IMR-90 (cell line): ENCODE data around the gene ANKRD13A. TPM values are rescaled to one million over a fixed set of nuclear protein-coding genes. Genes with fewer than 3 reads are reported as not detected.

ENCODE experiments used
- ATAC-seq: fragments of 200-7000 bp; cut with Tn5 transposase; 2 replicates; pipeline ENCODE4 v1.9.1; 2020; ENCODE audit warnings: low read depth, mild to moderate bottlenecking, moderate library complexity
- BruUV-seq: library from RNA; stranded (reverse); fragments of 400-500 nt; replicated peaks from 2 replicates; lab custom pipeline; 2021; lab: Mats Ljungman, UMichigan
- CTCF ChIA-PET: fragments of 300-600 bp; formaldehyde crosslinking; extraction: SDS; loops from one replicate; lab custom pipeline; 2021; ENCODE audit warnings: antibody characterized with exemption; lab: Yijun Ruan, JAX
- POLR2A ChIA-PET: fragments of 300-600 bp; sonication (Branson Sonifier 250); formaldehyde crosslinking; loops from one replicate; lab custom pipeline; 2022; ENCODE audit warnings: antibody characterized with exemption; ENCODE audit not compliant: unreplicated experiment; lab: Charles Lee
- DNase-seq: peaks from one replicate; pipeline ENCODE4 v3.0.0; 2013
- H2AFZ ChIP-seq: replicated peaks from 2 replicates; pipeline ENCODE3; 2013; ENCODE audit warnings: low read length, mild to moderate bottlenecking; ENCODE audit not compliant: poor library complexity
- H2AK5ac ChIP-seq: 2 replicates; pipeline ENCODE4 v1.6.1; 2013; ENCODE audit warnings: low read depth, low read length, inconsistent platforms
- H2AK9ac ChIP-seq: replicated peaks from 2 replicates; pipeline ENCODE3; 2013; ENCODE audit warnings: mild to moderate bottlenecking, low read depth, low read length, moderate library complexity; ENCODE audit not compliant: poor library complexity
- H2BK120ac ChIP-seq: 2 replicates; pipeline ENCODE4 v1.6.1; 2013; ENCODE audit warnings: low read depth, low read length, inconsistent platforms
- H2BK15ac ChIP-seq: 3 replicates; pipeline ENCODE4 v1.6.1; 2013; ENCODE audit warnings: low read depth, low read length, inconsistent platforms
- H2BK20ac ChIP-seq: 2 replicates; pipeline ENCODE4 v1.6.1; 2013; ENCODE audit warnings: low read depth, mild to moderate bottlenecking, inconsistent platforms, low read length, moderate library complexity
- H2BK5ac ChIP-seq: 2 replicates; pipeline ENCODE4 v1.6.1; 2013; ENCODE audit warnings: mild to moderate bottlenecking, low read depth, low read length, inconsistent platforms; ENCODE audit not compliant: poor library complexity, severe bottlenecking
- H3K14ac ChIP-seq: replicated peaks from 2 replicates; pipeline ENCODE4 v1.6.1; 2013; ENCODE audit warnings: low read depth, low read length, inconsistent platforms
- H3K18ac ChIP-seq: 2 replicates; pipeline ENCODE4 v1.6.1; 2013; ENCODE audit warnings: low read depth, low read length, control low read depth
- H3K23ac ChIP-seq: 2 replicates; pipeline ENCODE4 v1.6.1; 2013; ENCODE audit warnings: low read depth, low read length, inconsistent platforms
- H3K27ac ChIP-seq: 2 replicates; pipeline ENCODE4 v1.5.1; 2013; ENCODE audit warnings: mild to moderate bottlenecking, control low read depth, low read length; ENCODE audit not compliant: insufficient read depth
- H3K27me3 ChIP-seq: 2 replicates; pipeline ENCODE4 v1.6.1; 2013; ENCODE audit warnings: low read length; ENCODE audit not compliant: control insufficient read depth, insufficient read depth
- H3K36me3 ChIP-seq: 2 replicates; pipeline ENCODE4 v1.6.1; 2013; ENCODE audit warnings: low read length, mixed read lengths; ENCODE audit not compliant: control insufficient read depth, insufficient read depth
- H3K4ac ChIP-seq: 2 replicates; pipeline ENCODE4 v1.6.1; 2013; ENCODE audit warnings: low read depth, low read length, inconsistent platforms
- H3K4me1 ChIP-seq: 2 replicates; pipeline ENCODE4 v1.6.1; 2013; ENCODE audit warnings: low read length, mixed read lengths; ENCODE audit not compliant: control insufficient read depth, insufficient read depth
- H3K4me2 ChIP-seq: 2 replicates; pipeline ENCODE4 v1.6.1; 2013; ENCODE audit warnings: low read depth, mild to moderate bottlenecking, control low read depth, low read length, moderate library complexity
- H3K4me3 ChIP-seq: 2 replicates; pipeline ENCODE4 v1.5.1; 2013; ENCODE audit warnings: low read depth, mild to moderate bottlenecking, control low read depth, low read length, moderate library complexity; ENCODE audit not compliant: insufficient read depth
- H3K56ac ChIP-seq: 2 replicates; pipeline ENCODE4 v1.6.1; 2013; ENCODE audit warnings: low read length, inconsistent platforms; ENCODE audit not compliant: insufficient read depth; ENCODE audit errors: extremely low read depth
- H3K79me1 ChIP-seq, 2 experiments: 2 replicates each; pipeline ENCODE4 v1.6.1; 2013; ENCODE audit warnings: low read length in 2 of 2, inconsistent platforms in 1 of 2, low read depth in 1 of 2
- H3K9ac ChIP-seq: 2 replicates; pipeline ENCODE4 v1.6.1; 2013; ENCODE audit warnings: low read depth, low read length, control low read depth
- H3K9me1 ChIP-seq: 2 replicates; pipeline ENCODE4 v1.6.1; 2013; ENCODE audit warnings: low read length, inconsistent platforms; ENCODE audit not compliant: insufficient read depth
- H3K9me3 ChIP-seq: 2 replicates; pipeline ENCODE4 v1.6.1; 2013; ENCODE audit warnings: low read length; ENCODE audit not compliant: control insufficient read depth, insufficient read depth
- H4K20me1 ChIP-seq: 2 replicates; pipeline ENCODE4 v1.6.1; 2013; ENCODE audit warnings: low read length, inconsistent platforms; ENCODE audit not compliant: insufficient read depth
- H4K5ac ChIP-seq: 2 replicates; pipeline ENCODE4 v1.6.1; 2013; ENCODE audit warnings: mild to moderate bottlenecking, low read depth, low read length, control low read depth
- H4K8ac ChIP-seq, 2 experiments: 2 replicates each; pipeline ENCODE4 v1.6.1; 2013; ENCODE audit warnings: low read depth in 2 of 2, low read length in 2 of 2, control low read depth in 1 of 2, inconsistent platforms in 1 of 2
- H4K91ac ChIP-seq: 2 replicates; pipeline ENCODE4 v1.6.1; 2013; ENCODE audit warnings: low read depth, low read length, inconsistent platforms; ENCODE audit not compliant: insufficient read depth
- BHLHE40 ChIP-seq: fragments of 150-350 bp; IDR thresholded peaks from 2 replicates; pipeline ENCODE4 v1.6.1; 2016; ENCODE audit warnings: mild to moderate bottlenecking, low read depth, low read length
- CEBPB ChIP-seq: IDR thresholded peaks from 2 replicates; pipeline ENCODE4 v1.6.1; 2012; ENCODE audit warnings: low read depth, low read length, improper control_type of control experiment
- CHD1 ChIP-seq: IDR thresholded peaks from 2 replicates; pipeline ENCODE4 v1.6.1; 2012; ENCODE audit warnings: low read depth, low read length, improper control_type of control experiment
- CTCF ChIP-seq: conservative IDR thresholded peaks from 2 replicates; pipeline ENCODE4 v1.5.1; 2012; ENCODE audit warnings: mild to moderate bottlenecking, low read depth, low read length, improper control_type of control experiment
- ELK1 ChIP-seq: fragments of 150-350 bp; IDR thresholded peaks from 2 replicates; pipeline ENCODE4 v1.6.1; 2016; ENCODE audit warnings: low read depth, mild to moderate bottlenecking, low read length, moderate library complexity, borderline replicate concordance
- FOS ChIP-seq: fragments of 150-350 bp; IDR thresholded peaks from 2 replicates; pipeline ENCODE4 v1.6.1; 2016; ENCODE audit warnings: low read depth, low read length
- MAFK ChIP-seq: IDR thresholded peaks from 2 replicates; pipeline ENCODE4 v1.6.1; 2012; ENCODE audit warnings: low read depth, low read length, improper control_type of control experiment
- MAZ ChIP-seq: IDR thresholded peaks from 2 replicates; pipeline ENCODE4 v1.6.1; 2012; ENCODE audit warnings: low read depth, mild to moderate bottlenecking, low read length, improper control_type of control experiment, moderate library complexity, borderline replicate concordance
- MXI1 ChIP-seq: IDR thresholded peaks from 2 replicates; pipeline ENCODE4 v1.6.1; 2012; ENCODE audit warnings: low read depth, mild to moderate bottlenecking, low read length, moderate library complexity, borderline replicate concordance
- NFE2L2 ChIP-seq: fragments of 150-350 bp; IDR thresholded peaks from 2 replicates; pipeline ENCODE4 v1.6.1; 2016; ENCODE audit warnings: low read depth, mild to moderate bottlenecking, low read length
- RAD21 ChIP-seq: IDR thresholded peaks from 2 replicates; pipeline ENCODE4 v1.6.1; 2012; ENCODE audit warnings: low read length, improper control_type of control experiment
- RCOR1 ChIP-seq: IDR thresholded peaks from 2 replicates; pipeline ENCODE4 v1.6.1; 2012; ENCODE audit warnings: mild to moderate bottlenecking, low read length, improper control_type of control experiment; ENCODE audit not compliant: insufficient replicate concordance
- RFX5 ChIP-seq: IDR thresholded peaks from 2 replicates; pipeline ENCODE4 v1.8.0; 2012; ENCODE audit warnings: low read depth, mild to moderate bottlenecking, low read length, moderate library complexity
- SMC3 ChIP-seq: fragments of 150-350 bp; IDR thresholded peaks from 2 replicates; pipeline ENCODE4 v1.6.1; 2016; ENCODE audit warnings: low read depth, mild to moderate bottlenecking, antibody characterized with exemption, low read length, moderate library complexity
- USF2 ChIP-seq: fragments of 150-350 bp; IDR thresholded peaks from 2 replicates; pipeline ENCODE4 v1.6.1; 2017; ENCODE audit warnings: mild to moderate bottlenecking, antibody characterized with exemption, low read length, low read depth
- WGBS, 2 experiments: methylation state at CpG; one replicate each; pipeline versions ENCODE4 v1.1.5 to v1.1.7; 2013; ENCODE audit warnings: missing lambda C conversion rate in 2 of 2; ENCODE audit not compliant: insufficient read length in 1 of 2; ENCODE audit errors: extremely low coverage in 2 of 2; 5-methylcytosine and 5-hydroxymethylcytosine counted together
- dilution Hi-C: fragments of 300-500 bp; cut with HindIII; formaldehyde crosslinking; loops from one replicate; pipeline ENCODE4 v1.14.3; 2018; ENCODE audit warnings: low sequenced_read_pairs; ENCODE audit not compliant: unreplicated experiment
- in situ Hi-C: fragments of 300-500 bp; cut with MboI; formaldehyde crosslinking; loops from 3 replicates; pipeline ENCODE4 v1.14.3; 2019; ENCODE audit warnings: low sequenced_read_pairs, inconsistent platforms, mixed read lengths
- intact Hi-C: fragments of 100-400 bp; cut with micrococcal nuclease; formaldehyde crosslinking; loops from 2 replicates; pipeline ENCODE4 v1.10.0; 2022
- polyA plus RNA-seq, 3 experiments: library from polyadenylated mRNA; depleted of rRNA; stranded (reverse); fragments of >200 nt; gene quantifications; 2 replicates each; pipeline ENCODE4 v1.2.3, GENCODE V29; 2012; ENCODE audit warnings: low replicate concordance in 1 of 3
- total RNA-seq: library from RNA; depleted of rRNA; stranded (reverse); fragments of >200 nt; gene quantifications from 2 replicates; pipeline ENCODE4 v1.2.3, GENCODE V29; 2012

Gene ANKRD13A
- total and polyA plus RNA-seq, 2 of the 4 experiments (the other 2 are of a cell fraction), result 299 to 449 TPM

GRCh38 chr12:110058875-110059615, 59.8 kb downstream of the ANKRD13A start:
- H3K27ac ChIP-seq, result no peak overlapping the region
- no peak overlapping the region for H3K9ac ChIP-seq
- no peak overlapping the region for H3K14ac ChIP-seq
- no peaks in the 10 kb centered on the region for H3K36me3 ChIP-seq
- no peak overlapping the region for H4K8ac ChIP-seq
- H2AK5ac ChIP-seq, result peak overlapping the region; percentile 40; the same call in 1 of the 2 replicates
- dilution Hi-C loops, result no loop called here
- no TSS peak for BruUV-seq
- DNase-seq (no peak), ATAC-seq (no peak)
- no peak overlapping the region for H3K23ac ChIP-seq
- POLR2A ChIA-PET, result no interaction called here
- in situ Hi-C loops, result no loop called here
- no peaks in the 10 kb centered on the region for H4K20me1 ChIP-seq
- intact Hi-C loops, result no loop called here
- no peaks in the 10 kb centered on the region for H3K79me1 ChIP-seq
- H3K27me3 ChIP-seq, result no peaks in the 10 kb centered on the region
- peaks cover 17% of the 10 kb centered on the region for H3K9me1 ChIP-seq
- peaks cover 11% of the 10 kb centered on the region for H3K4me1 ChIP-seq
- H2BK5ac ChIP-seq, result no peak overlapping the region
- CTCF ChIA-PET, result interaction anchor here (0.6 kb wide), 1 partner anchor 35 kb away, joined by 3 read pairs; no protein-coding TSS in a partner anchor
- no peak overlapping the region for H2BK20ac ChIP-seq
- no peak overlapping the region for H3K56ac ChIP-seq
- no peak overlapping the region for H2AK9ac ChIP-seq
- no peak overlapping the region for H2AFZ ChIP-seq
- no peak overlapping the region for H4K5ac ChIP-seq
- no peak overlapping the region for H2BK15ac ChIP-seq
- H3K4me2 ChIP-seq, result no peak overlapping the region
- no peak overlapping the region for H2BK120ac ChIP-seq
- H3K9me3 ChIP-seq, result no peaks in the 10 kb centered on the region
- H3K18ac ChIP-seq, result no peak overlapping the region
- no peak overlapping the region for H4K91ac ChIP-seq
- WGBS, 2 experiments, result 96% methylated on average over 4 of the region's 9 CpGs; no CpG with 5 or more reads in 1 of the 2 experiments
- no peak overlapping the region for H3K4ac ChIP-seq
- H3K4me3 ChIP-seq, result no peak overlapping the region
- no peak for TF ChIP-seq FOS
- no peak for TF ChIP-seq RCOR1
- no peak for TF ChIP-seq MAZ
- TF ChIP-seq MXI1, result no peak
- no peak for TF ChIP-seq ELK1
- no peak for TF ChIP-seq CTCF
- no peak for TF ChIP-seq CEBPB
- TF ChIP-seq SMC3, result no peak
- no peak for TF ChIP-seq BHLHE40
- TF ChIP-seq CHD1, result no peak
- TF ChIP-seq USF2, result no peak
- no peak for TF ChIP-seq NFE2L2
- TF ChIP-seq MAFK, result no peak
- TF ChIP-seq RFX5, result no peak
- no peak for TF ChIP-seq RAD21
